B cell (primary cell): ENCODE data around the gene OR10AD1. TPM values are rescaled to one million over a fixed set of nuclear protein-coding genes. Genes with fewer than 3 reads are reported as not detected.

Source experiments
- ATAC-seq: fragments of 200-7000 bp; cut with Tn5 transposase; one replicate; pipeline ENCODE4 v1.10.0; 2021; ENCODE audit warnings: low read depth, mild to moderate bottlenecking, moderate number of reproducible peaks, moderate library complexity
- CTCF ChIA-PET: fragments of 350-600 bp; sonication (Branson Sonifier 250); formaldehyde crosslinking; loops from one replicate; lab custom pipeline; 2021; ENCODE audit warnings: antibody characterized with exemption, inconsistent platforms; lab: Charles Lee
- POLR2A ChIA-PET: fragments of 350-600 bp; sonication (Branson Sonifier 250); formaldehyde crosslinking; loops from one replicate; lab custom pipeline; 2021; ENCODE audit warnings: antibody characterized with exemption; lab: Charles Lee
- DNase-seq: peaks from one replicate; pipeline ENCODE4 v3.0.0; 2013
- H2AFZ ChIP-seq: 2 replicates; pipeline ENCODE4 v1.6.1; 2012; ENCODE audit warnings: mild to moderate bottlenecking, low read depth, low read length; ENCODE audit not compliant: insufficient read depth, poor library complexity, severe bottlenecking
- H3K27ac ChIP-seq, 2 donors: 1 replicate in 1 of 2; 2 replicates in 1 of 2; pipeline ENCODE4 v1.5.1; 2012 to 2013; ENCODE audit warnings: low read length in 2 of 2, mild to moderate bottlenecking in 2 of 2, moderate library complexity in 1 of 2
- H3K27me3 ChIP-seq, 4 experiments: fragments of 200-600 bp in 1 of 4; sonication (generic) in 1 of 4; replicated peaks in 1 of 4; 1 replicate in 2 of 4; 2 replicates in 2 of 4; pipeline versions ENCODE4 v1.6.1 to v1.7.0; 2013 to 2016; ENCODE audit warnings: low read length in 3 of 4, mild to moderate bottlenecking in 2 of 4, mixed read lengths in 1 of 4, moderate library complexity in 1 of 4; ENCODE audit not compliant: insufficient read depth in 4 of 4, control insufficient read depth in 3 of 4; ENCODE audit errors: control extremely low read depth in 1 of 4
- H3K36me3 ChIP-seq, 2 experiments: replicated peaks in 1 of 2; 1 replicate in 1 of 2; 2 replicates in 1 of 2; pipeline versions ENCODE4 v1.6.1 to v1.7.1; 2013; ENCODE audit warnings: low read length in 1 of 2; ENCODE audit not compliant: insufficient read depth in 2 of 2, control insufficient read depth in 1 of 2; ENCODE audit errors: control extremely low read depth in 1 of 2, extremely low read depth in 1 of 2
- H3K4me1 ChIP-seq, 2 donors: fragments of 200-600 bp in 1 of 2; sonication (generic) in 1 of 2; 1 replicate in 1 of 2; 2 replicates in 1 of 2; pipeline versions ENCODE4 v1.5.1 to v1.6.1; 2013 to 2017; ENCODE audit warnings: low read length in 2 of 2; ENCODE audit not compliant: control insufficient read depth in 2 of 2, insufficient read depth in 2 of 2
- H3K4me2 ChIP-seq: replicated peaks from 2 replicates; pipeline ENCODE3; 2012; ENCODE audit warnings: mild to moderate bottlenecking, low read depth, low read length; ENCODE audit not compliant: poor library complexity, severe bottlenecking
- H3K4me3 ChIP-seq, 5 experiments: fragments of 200-600 bp in 1 of 5; sonication (generic) in 1 of 5; 1 replicate in 3 of 5; 2 replicates in 2 of 5; pipeline versions ENCODE4 v1.5.1 to v1.7.0; 2011 to 2016; ENCODE audit warnings: low read length in 4 of 5, mild to moderate bottlenecking in 4 of 5, low read depth in 2 of 5, control low read depth in 1 of 5, moderate library complexity in 1 of 5; ENCODE audit not compliant: insufficient read depth in 1 of 5; ENCODE audit errors: control extremely low read depth in 1 of 5, extremely low read depth in 1 of 5
- H3K79me2 ChIP-seq: fragments of 200-600 bp; sonication (generic); one replicate; pipeline ENCODE4 v1.6.0; 2016; ENCODE audit warnings: low read length; ENCODE audit not compliant: control insufficient read depth, insufficient read depth
- H3K9ac ChIP-seq: fragments of 200-600 bp; sonication (generic); 2 replicates; pipeline ENCODE4 v1.6.1; 2017; ENCODE audit warnings: mild to moderate bottlenecking, low read length, moderate library complexity
- H3K9me3 ChIP-seq, 3 donors: one replicate each; pipeline versions ENCODE4 v1.6.1 to v1.7.1; 2013; ENCODE audit warnings: low read length in 2 of 3; ENCODE audit not compliant: control insufficient read depth in 2 of 3, insufficient read depth in 1 of 3; ENCODE audit errors: control extremely low read depth in 1 of 3
- H4K20me1 ChIP-seq: 2 replicates; pipeline ENCODE4 v1.6.0; 2012; ENCODE audit warnings: mild to moderate bottlenecking, low read length; ENCODE audit not compliant: insufficient read depth, control insufficient read depth, poor library complexity, severe bottlenecking
- H3K27ac Mint-ChIP-seq: one replicate; pipeline ENCODE4 v1.8.0; 2021; ENCODE audit warnings: mixed read lengths
- H3K27me3 Mint-ChIP-seq: one replicate; pipeline ENCODE4 v1.8.0; 2021; ENCODE audit warnings: mixed read lengths
- H3K4me1 Mint-ChIP-seq: one replicate; pipeline ENCODE4 v1.8.0; 2021; ENCODE audit warnings: mixed read lengths
- H3K4me3 Mint-ChIP-seq: one replicate; pipeline ENCODE4 v1.8.0; 2021; ENCODE audit warnings: mixed read lengths
- H3K9me3 Mint-ChIP-seq: one replicate; pipeline ENCODE4 v1.8.0; 2022; ENCODE audit warnings: mixed read lengths; ENCODE audit not compliant: insufficient read depth
- CTCF ChIP-seq: fragments of 200-600 bp; IDR thresholded peaks from one replicate; pipeline ENCODE4 v1.8.0; 2022; ENCODE audit warnings: antibody characterized with exemption, mild to moderate bottlenecking
- EZH2 ChIP-seq: IDR thresholded peaks from 2 replicates; pipeline ENCODE4 v1.6.1; 2012; ENCODE audit warnings: borderline replicate concordance, low read depth, mild to moderate bottlenecking, moderate library complexity, low read length; ENCODE audit not compliant: insufficient read depth, poor library complexity, severe bottlenecking
- WGBS: methylation state at CpG from one replicate; pipeline ENCODE4 v1.1.5; 2013; ENCODE audit warnings: missing lambda C conversion rate; ENCODE audit not compliant: insufficient coverage; 5-methylcytosine and 5-hydroxymethylcytosine counted together
- intact Hi-C: fragments of 100-400 bp; cut with micrococcal nuclease; formaldehyde crosslinking; loops from one replicate; pipeline ENCODE4 v1.10.0; 2022
- polyA minus RNA-seq: library from RNA; depleted of rRNA, polyadenylated mRNA; stranded (reverse); fragments of >200 nt; gene quantifications from 2 replicates; pipeline ENCODE4 v1.2.3, GENCODE V29; 2012
- polyA plus RNA-seq: library from polyadenylated mRNA; depleted of rRNA; stranded (reverse); fragments of >200 nt; gene quantifications from 2 replicates; pipeline ENCODE4 v1.2.3, GENCODE V29; 2012
- total RNA-seq, 2 donors: library from RNA; stranded (reverse); fragments of 120-200 nt in 1 of 2; gene quantifications; 1 replicate in 1 of 2; 2 replicates in 1 of 2; pipeline versions ENCODE4 v1.2.3 to v1.2.4, GENCODE V29; 2013 to 2022

OR10AD1 gene
- total RNA-seq = not detected in 2 replicates
- total RNA-seq (2013) = not detected
- not detected in 2 replicates for polyA plus RNA-seq
- polyA minus RNA-seq = not detected in 2 replicates

GRCh38 chr12:48203192-48203591 is at the start of gene OR10AD1:
TSS of gene OR10AD1 (minus strand) at chr12:48203292. CDS start at chr12:48203292, 0 bp downstream.
- intact Hi-C loops = no loop called here
- Mint-ChIP-seq H3K4me1 (peaks cover 20% of the 10 kb centered on the region), H3K27ac (no peak within 1 kb of the TSS), H3K9me3 (peaks cover 7% of the 10 kb centered on the region), H3K27me3 (no peaks in the 10 kb centered on the region), H3K4me3 (no peak within 1 kb of the TSS)
- ATAC-seq = no peak
- ChIA-PET CTCF (interaction anchor here (1.1 kb wide), 1 partner anchor 10 kb away, joined by 3 read pairs; no protein-coding TSS in a partner anchor), POLR2A (no interaction called here)
- H3K4me1 ChIP-seq = peaks cover 13 to 14% of the 10 kb centered on the region in 2 donors
- no peak for DNase-seq
- H3K4me2 ChIP-seq = no peak within 1 kb of the TSS
- no peak within 1 kb of the TSS for H3K4me3 ChIP-seq
- H4K20me1 ChIP-seq = no peaks in the 10 kb centered on the region
- H3K27ac ChIP-seq = no peak within 1 kb of the TSS
- no peak within 1 kb of the TSS for H2AFZ ChIP-seq
- peaks cover 18% of the 10 kb centered on the region for H3K79me2 ChIP-seq
- no peaks in the 10 kb centered on the region for H3K27me3 ChIP-seq
- WGBS = 100% methylated on average over 3 of the region's 4 CpGs
- H3K36me3 ChIP-seq = peaks cover 0 to 2% of the 10 kb centered on the region in 2 experiments
- no peak within 1 kb of the TSS for H3K9ac ChIP-seq
- TF ChIP-seq CTCF (no peak), EZH2 (no peak)
- peaks cover 8 to 18% (median 13%) of the 10 kb centered on the region in 3 donors for H3K9me3 ChIP-seq

- ATAC-seq (no peak), DNase-seq (no peak)
- Histone ChIP-seq H3K27me3 (peaks cover 0 to 14% (median 7%) of the 10 kb centered on the region in 4 experiments), H4K20me1 (no peaks in the 10 kb centered on the region), H3K9ac (no peak overlapping the region), H3K4me1 (no peaks in the 10 kb centered on the region), H3K4me3 (no peak overlapping the region), H3K27ac (no peak overlapping the region), H3K79me2 (no peaks in the 10 kb centered on the region), H3K36me3 (no peaks in the 10 kb centered on the region), H3K4me2 (no peak overlapping the region), H2AFZ (no peak overlapping the region), H3K9me3 (peaks cover 0 to 4% (median 0%) of the 10 kb centered on the region in 3 donors)
- Mint-ChIP-seq H3K9me3 (peaks cover 2% of the 10 kb centered on the region), H3K27me3 (peaks cover 44% of the 10 kb centered on the region), H3K4me3 (no peak overlapping the region), H3K27ac (no peak overlapping the region), H3K4me1 (no peaks in the 10 kb centered on the region)
- TF ChIP-seq CTCF (no peak), EZH2 (no peak)
- intact Hi-C loops = no loop called here
- WGBS = 94% methylated on average over 3 of the region's 5 CpGs
- ChIA-PET POLR2A (no interaction called here), CTCF (no interaction called here)
Measured at GRCh38 chr12:48247181-48247966, 44.3 kb upstream of the OR10AD1 start.
